Fibroblast of lung (primary cell): Measurements from ENCODE around the gene ASPHD2.
A peak's percentile ranks its signal among the peaks of the same experiment; 100 is the strongest.

Source experiments
- EZH2 ChIP-seq: IDR thresholded peaks from 2 replicates; pipeline ENCODE4 v1.5.1; 2012; ENCODE audit warnings: low read length, control low read depth, mild to moderate bottlenecking; ENCODE audit errors: missing control alignments
- TF ChIP-seq, protein P1 (sequence below), 2 donors: IDR thresholded peaks in 1 of 2; conservative IDR thresholded peaks in 1 of 2; 1 replicate in 1 of 2; 2 replicates in 1 of 2; pipeline ENCODE4 v1.5.1; 2011 to 2012; ENCODE audit warnings: low read length in 2 of 2, control low read depth in 1 of 2, inconsistent platforms in 1 of 2, low read depth in 1 of 2, mild to moderate bottlenecking in 1 of 2

DNA sequence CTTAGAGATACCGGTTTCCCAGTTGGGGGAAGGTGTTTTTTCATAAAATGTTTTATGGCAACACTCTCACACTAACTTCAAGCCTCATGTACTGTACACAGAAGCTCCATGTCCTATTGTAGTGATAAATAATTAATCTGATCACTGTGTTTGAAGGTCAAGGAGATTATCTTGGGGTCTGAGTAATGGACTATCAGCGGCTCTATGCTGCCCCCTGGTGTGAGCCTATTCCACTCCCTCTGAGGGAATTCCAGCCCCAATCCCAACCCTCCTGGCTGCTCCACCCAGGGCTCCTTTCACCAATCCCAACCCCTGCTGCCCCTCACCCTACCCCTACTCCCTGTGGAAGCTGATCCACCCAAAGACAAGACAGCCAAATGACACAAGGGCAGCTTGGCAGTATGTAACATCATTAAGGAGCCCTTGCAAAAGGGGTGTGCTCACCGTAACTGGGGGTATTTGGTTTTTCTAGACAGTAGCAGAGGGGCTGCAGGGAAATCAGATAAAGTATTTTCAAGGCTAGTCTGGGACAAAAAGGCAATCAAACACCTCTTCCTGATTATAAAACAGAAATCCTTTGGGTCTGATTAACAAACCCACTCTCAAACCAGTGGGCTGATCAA is 32.2 kb downstream of the ASPHD2 start:
- TF ChIP-seq, protein P1, sequence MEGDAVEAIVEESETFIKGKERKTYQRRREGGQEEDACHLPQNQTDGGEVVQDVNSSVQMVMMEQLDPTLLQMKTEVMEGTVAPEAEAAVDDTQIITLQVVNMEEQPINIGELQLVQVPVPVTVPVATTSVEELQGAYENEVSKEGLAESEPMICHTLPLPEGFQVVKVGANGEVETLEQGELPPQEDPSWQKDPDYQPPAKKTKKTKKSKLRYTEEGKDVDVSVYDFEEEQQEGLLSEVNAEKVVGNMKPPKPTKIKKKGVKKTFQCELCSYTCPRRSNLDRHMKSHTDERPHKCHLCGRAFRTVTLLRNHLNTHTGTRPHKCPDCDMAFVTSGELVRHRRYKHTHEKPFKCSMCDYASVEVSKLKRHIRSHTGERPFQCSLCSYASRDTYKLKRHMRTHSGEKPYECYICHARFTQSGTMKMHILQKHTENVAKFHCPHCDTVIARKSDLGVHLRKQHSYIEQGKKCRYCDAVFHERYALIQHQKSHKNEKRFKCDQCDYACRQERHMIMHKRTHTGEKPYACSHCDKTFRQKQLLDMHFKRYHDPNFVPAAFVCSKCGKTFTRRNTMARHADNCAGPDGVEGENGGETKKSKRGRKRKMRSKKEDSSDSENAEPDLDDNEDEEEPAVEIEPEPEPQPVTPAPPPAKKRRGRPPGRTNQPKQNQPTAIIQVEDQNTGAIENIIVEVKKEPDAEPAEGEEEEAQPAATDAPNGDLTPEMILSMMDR (conservative IDR thresholded peaks at IDR 0.05 in 1 of 2, IDR thresholded peaks at IDR 0.05 in 1 of 2; ENCODE audit: low read depth in 1 of 2, low read length in 2 of 2) = peak; percentile 75 to 84
- TF ChIP-seq EZH2 = no peak
